Measurements from ENCODE around the gene MAB21L1.

DNA sequence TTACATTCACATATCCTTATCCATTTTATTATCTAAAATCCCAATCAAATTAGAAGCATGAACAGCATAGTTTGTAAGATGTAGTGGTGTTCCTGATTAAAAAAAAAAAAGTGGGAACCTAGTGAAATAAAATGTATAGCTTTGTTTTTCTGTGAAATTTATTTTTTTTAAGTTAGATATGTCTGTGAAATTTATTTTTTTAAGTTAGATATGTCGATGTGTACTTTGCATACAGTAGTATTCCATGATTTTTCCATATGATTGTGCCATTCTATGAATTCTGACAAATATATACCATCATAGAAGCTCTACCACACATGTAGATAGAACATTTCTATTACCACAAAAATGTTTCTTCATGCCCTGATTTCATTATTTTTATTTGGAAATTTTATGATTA, 6.0 kb upstream of the MAB21L1 start:
- TF ChIP-seq, protein P1, sequence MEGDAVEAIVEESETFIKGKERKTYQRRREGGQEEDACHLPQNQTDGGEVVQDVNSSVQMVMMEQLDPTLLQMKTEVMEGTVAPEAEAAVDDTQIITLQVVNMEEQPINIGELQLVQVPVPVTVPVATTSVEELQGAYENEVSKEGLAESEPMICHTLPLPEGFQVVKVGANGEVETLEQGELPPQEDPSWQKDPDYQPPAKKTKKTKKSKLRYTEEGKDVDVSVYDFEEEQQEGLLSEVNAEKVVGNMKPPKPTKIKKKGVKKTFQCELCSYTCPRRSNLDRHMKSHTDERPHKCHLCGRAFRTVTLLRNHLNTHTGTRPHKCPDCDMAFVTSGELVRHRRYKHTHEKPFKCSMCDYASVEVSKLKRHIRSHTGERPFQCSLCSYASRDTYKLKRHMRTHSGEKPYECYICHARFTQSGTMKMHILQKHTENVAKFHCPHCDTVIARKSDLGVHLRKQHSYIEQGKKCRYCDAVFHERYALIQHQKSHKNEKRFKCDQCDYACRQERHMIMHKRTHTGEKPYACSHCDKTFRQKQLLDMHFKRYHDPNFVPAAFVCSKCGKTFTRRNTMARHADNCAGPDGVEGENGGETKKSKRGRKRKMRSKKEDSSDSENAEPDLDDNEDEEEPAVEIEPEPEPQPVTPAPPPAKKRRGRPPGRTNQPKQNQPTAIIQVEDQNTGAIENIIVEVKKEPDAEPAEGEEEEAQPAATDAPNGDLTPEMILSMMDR (IDR thresholded peaks at IDR 0.05) = no peak
- TF ChIP-seq POLR2A (IDR thresholded peaks at IDR 0.05) (no peak), EP300 (IDR thresholded peaks at IDR 0.05; ENCODE audit: low read depth) (no peak)

Measured in transverse colon (tissue), 3 donors.